HepG2 (cell line): ENCODE data around the gene C14orf132. TPM values are rescaled to one million over a fixed set of nuclear protein-coding genes. Genes with fewer than 3 reads are reported as not detected.

Experiments
- ATAC-seq: fragments of 200-7000 bp; cut with Tn5 transposase; 3 replicates; pipeline ENCODE4 v1.9.1; 2020; ENCODE audit warnings: mild to moderate bottlenecking, moderate library complexity
- BruUV-seq: library from RNA; stranded (reverse); fragments of 400-500 nt; replicated peaks from 2 replicates; lab custom pipeline; 2021; lab: Mats Ljungman, UMichigan
- CTCF ChIA-PET: fragments of 300-600 bp; formaldehyde crosslinking; extraction: SDS; loops from one replicate; lab custom pipeline; 2021; ENCODE audit warnings: low total read pairs, inconsistent platforms, low intra/inter-chr PET ratio; lab: Yijun Ruan, JAX
- POLR2A ChIA-PET: fragments of 350-600 bp; sonication (Branson Sonifier 250); formaldehyde crosslinking; loops from one replicate; lab custom pipeline; 2020; ENCODE audit warnings: antibody characterized with exemption, inconsistent platforms; lab: Yijun Ruan, JAX
- DNase-seq: peaks from one replicate; pipeline ENCODE4 v3.0.0-alpha.2; 2015; ENCODE audit warnings: low spot score
- FAIRE-seq: peaks from 3 replicates; lab custom pipeline; 2011; peaks lifted over from hg19 to GRCh38; lab: Jason Lieb, UNC
- H2AFZ ChIP-seq: one replicate; pipeline ENCODE4 v1.6.1; 2011; ENCODE audit warnings: low read length, inconsistent platforms
- H3K27ac ChIP-seq: fragments of 300-600 bp; 3 replicates; pipeline ENCODE4 v1.8.0; 2011; ENCODE audit warnings: mixed run types, mild to moderate bottlenecking, mixed read lengths, low read length, inconsistent platforms; ENCODE audit not compliant: insufficient read depth; ENCODE audit errors: extremely low read length
- H3K27me3 ChIP-seq, 2 experiments: fragments of 200-600 bp in 1 of 2; 2 replicates in 1 of 2; 3 replicates in 1 of 2; pipeline versions ENCODE4 v1.6.0 to v1.8.0; 2011; ENCODE audit warnings: low read length in 2 of 2, mild to moderate bottlenecking in 2 of 2, moderate library complexity in 2 of 2, inconsistent platforms in 1 of 2; ENCODE audit not compliant: insufficient read depth in 2 of 2, control insufficient read depth in 1 of 2
- H3K36me3 ChIP-seq, 2 experiments: fragments of 200-600 bp in 1 of 2; replicated peaks in 1 of 2; 2 replicates in 1 of 2; 3 replicates in 1 of 2; pipeline versions ENCODE4 v1.5.1 to v1.8.0; 2011; ENCODE audit warnings: low read length in 2 of 2, inconsistent platforms in 1 of 2; ENCODE audit not compliant: insufficient read depth in 2 of 2, control insufficient read depth in 1 of 2
- H3K4me1 ChIP-seq: 2 replicates; pipeline ENCODE4 v1.5.1; 2012; ENCODE audit warnings: low read length, inconsistent platforms; ENCODE audit not compliant: insufficient read depth
- H3K4me2 ChIP-seq: 2 replicates; pipeline ENCODE4 v1.6.0; 2011; ENCODE audit warnings: low read depth, low read length, inconsistent platforms
- H3K4me3 ChIP-seq, 3 experiments: fragments of 200-600 bp in 1 of 3; sonication (generic), shearing (Covaris generic) in 1 of 3; replicated peaks in 1 of 3; 2 replicates each; pipeline ENCODE4 v1.5.1; 2011 to 2016; ENCODE audit warnings: low read length in 3 of 3, inconsistent platforms in 2 of 3, low read depth in 2 of 3, mild to moderate bottlenecking in 2 of 3, control low read depth in 1 of 3, mixed read lengths in 1 of 3; ENCODE audit not compliant: insufficient read depth in 1 of 3
- H3K79me2 ChIP-seq: one replicate; pipeline ENCODE4 v1.6.1; 2011; ENCODE audit warnings: low read length, inconsistent platforms; ENCODE audit not compliant: insufficient read depth
- H3K9ac ChIP-seq: 2 replicates; pipeline ENCODE4 v1.6.0; 2011; ENCODE audit warnings: mild to moderate bottlenecking, low read depth, low read length, inconsistent platforms; ENCODE audit not compliant: insufficient read depth
- H3K9me3 ChIP-seq: 2 replicates; pipeline ENCODE4 v1.5.1; 2012; ENCODE audit warnings: mild to moderate bottlenecking, low read length
- H4K20me1 ChIP-seq: 2 replicates; pipeline ENCODE4 v1.6.0; 2011; ENCODE audit warnings: inconsistent platforms, mild to moderate bottlenecking, low read length, moderate library complexity; ENCODE audit not compliant: insufficient read depth
- ARNTL ChIP-seq: sonication (generic); formaldehyde crosslinking; IDR thresholded peaks from 2 replicates; pipeline ENCODE4 v1.4.0; 2020; ENCODE audit warnings: mild to moderate bottlenecking, missing genetic modification reagents
- ASH2L ChIP-seq: fragments of 300-600, 200-600 bp; sonication (generic); IDR thresholded peaks from 2 replicates; pipeline ENCODE4 v1.7.0; 2017; ENCODE audit warnings: low read depth, mild to moderate bottlenecking, moderate library complexity, mixed read lengths, low read length; ENCODE audit not compliant: insufficient read length
- CCDC6 ChIP-seq: sonication (generic); formaldehyde crosslinking; IDR thresholded peaks from 2 replicates; pipeline ENCODE4 v1.8.1; 2022; ENCODE audit warnings: mild to moderate bottlenecking, missing genetic modification reagents, moderate library complexity
- ERF ChIP-seq: IDR thresholded peaks from 2 replicates; pipeline ENCODE4 v1.6.1; 2018; ENCODE audit warnings: missing biosample characterization, missing genetic modification reagents
- HBP1 ChIP-seq: IDR thresholded peaks from 2 replicates; pipeline ENCODE4 v1.6.1; 2016; ENCODE audit warnings: low read depth, control low read depth
- HNRNPUL1 ChIP-seq: fragments of 200-400 bp; formaldehyde crosslinking; IDR thresholded peaks from 2 replicates; pipeline ENCODE4 v1.6.1; 2017; ENCODE audit warnings: low read depth, mild to moderate bottlenecking, low read length, moderate library complexity
- PLRG1 ChIP-seq: fragments of 450-650 bp; conservative IDR thresholded peaks from 2 replicates; pipeline ENCODE4 v1.6.1; 2016
- SOX5 ChIP-seq: IDR thresholded peaks from 2 replicates; pipeline ENCODE4 v1.6.1; 2016; ENCODE audit warnings: borderline replicate concordance
- SRF ChIP-seq: IDR thresholded peaks from 2 replicates; pipeline ENCODE4 v1.6.1; 2011; ENCODE audit warnings: mild to moderate bottlenecking, low read depth, low read length, moderate library complexity
- TCF7 ChIP-seq: sonication (generic); IDR thresholded peaks from 2 replicates; pipeline ENCODE4 v1.6.1; 2016; ENCODE audit warnings: antibody characterized with exemption, low read depth
- U2AF1 ChIP-seq: fragments of 200-400 bp; formaldehyde crosslinking; optimal IDR thresholded peaks from 2 replicates; pipeline ENCODE3; 2017; ENCODE audit warnings: mild to moderate bottlenecking, low read depth, low read length
- ZNF205 ChIP-seq: IDR thresholded peaks from 2 replicates; pipeline ENCODE4 v1.6.1; 2018; ENCODE audit warnings: missing biosample characterization, missing genetic modification reagents
- ZNF878 ChIP-seq: sonication (generic); formaldehyde crosslinking; IDR thresholded peaks from 2 replicates; pipeline ENCODE4 v1.8.1; 2023; ENCODE audit warnings: mild to moderate bottlenecking, missing genetic modification reagents, moderate library complexity
- WGBS: methylation state at CpG from one replicate; pipeline ENCODE4 v1.1.6; 2017; ENCODE audit warnings: low lambda C conversion rate; 5-methylcytosine and 5-hydroxymethylcytosine counted together
- in situ Hi-C: cut with HindIII; loops from 2 replicates; pipeline ENCODE4 v1.10.0; 2017; ENCODE audit warnings: low pct_unique_long_range_greater_than_20kb; ENCODE audit not compliant: extremely low pct_ligation_motif_present
- intact Hi-C: fragments of 100-400 bp; cut with micrococcal nuclease; formaldehyde crosslinking; loops from one replicate; pipeline ENCODE4 v1.10.0; 2022; ENCODE audit not compliant: unreplicated experiment
- polyA plus RNA-seq, 8 experiments: library from polyadenylated mRNA; depleted of rRNA in 3 of 8; stranded (reverse) in 7 of 8; unstranded in 1 of 8; fragments of >200 nt; fragmentation: Illumina TruSeq in 4 of 8; extraction: Trizol in 4 of 8; gene quantifications; 2 replicates each; pipeline versions ENCODE4 v1.2.1 to v1.2.3, GENCODE V29; 2011 to 2016; ENCODE audit warnings: low read depth in 4 of 8, missing spikeins in 1 of 8, mixed read lengths in 1 of 8; ENCODE audit not compliant: insufficient read depth in 1 of 8
- total RNA-seq, 5 experiments: library from RNA; depleted of rRNA; stranded (reverse); fragments of >200 nt; fragmentation: Illumina TruSeq; extraction: Trizol; gene quantifications; 2 replicates each; pipeline ENCODE4 v1.2.3, GENCODE V29; 2016; ENCODE audit warnings: low read depth in 1 of 5
- TF ChIP-seq, protein P1 (sequence below): sonication (generic); formaldehyde crosslinking; IDR thresholded peaks from 2 replicates; pipeline ENCODE4 v1.4.0; 2020; ENCODE audit warnings: low read depth, missing genetic modification reagents

C14orf132 gene
- total and polyA plus RNA-seq, 2 of the 13 experiments (the other 11 are each of a cell fraction or from before 2014, with no cell fraction given), result 0.13 to 0.15 TPM

DNA sequence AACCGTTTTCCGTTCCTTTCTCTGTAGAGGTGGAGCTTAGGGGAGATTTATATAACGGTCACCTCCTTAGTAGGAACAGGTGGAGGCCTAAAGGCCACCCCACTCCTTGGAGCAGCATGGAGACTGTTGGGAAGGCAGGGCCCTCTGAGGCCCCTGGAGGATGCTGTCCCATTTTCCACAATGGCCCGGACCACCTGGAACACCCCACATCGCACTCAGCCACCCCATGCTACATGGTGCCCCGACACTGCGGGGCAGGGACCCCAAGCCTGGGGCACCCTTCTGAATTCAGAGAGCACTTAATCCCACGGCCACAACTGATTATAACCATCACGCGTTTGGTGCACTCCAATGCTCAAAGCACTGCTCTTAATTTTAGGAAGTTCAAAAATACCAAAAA lies 41.4 kb downstream of the C14orf132 start (continued):
- TF ChIP-seq HBP1 (CRISPR knock-in tag) (no peak), CCDC6 (CRISPR knock-in tag) (no peak), SRF (no peak), ARNTL (CRISPR knock-in tag) (no peak), SOX5 (CRISPR knock-in tag) (no peak)

DNA sequence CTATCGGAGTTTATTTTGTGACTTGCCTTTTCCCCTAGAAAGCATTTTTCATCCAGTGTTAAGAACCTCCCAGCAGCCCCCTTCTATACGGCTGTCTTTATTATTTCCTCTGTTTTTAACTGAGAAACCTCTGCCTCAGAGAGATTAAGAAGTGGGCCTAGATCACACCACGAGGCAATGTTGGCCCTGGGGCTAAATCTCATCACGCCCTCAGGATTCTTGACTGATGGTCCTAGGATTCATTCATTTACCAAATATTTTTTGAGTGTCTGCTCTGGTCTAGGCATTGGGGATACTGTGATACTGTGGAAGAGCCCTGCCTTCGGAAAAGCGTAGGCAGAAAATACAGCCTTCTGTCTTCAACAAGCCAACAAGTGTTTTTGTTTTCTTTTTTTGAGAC lies 42.1 kb downstream of the C14orf132 start:
- no peak for TF ChIP-seq PLRG1
- no peak for TF ChIP-seq ZNF878 (CRISPR knock-in tag)
- no peak for TF ChIP-seq U2AF1
- no peak for TF ChIP-seq TCF7
- TF ChIP-seq HNRNPUL1, result no peak
- TF ChIP-seq ZNF205, result no peak
- TF ChIP-seq ASH2L, result no peak
- TF ChIP-seq ERF, result no peak
- TF ChIP-seq, protein P1, sequence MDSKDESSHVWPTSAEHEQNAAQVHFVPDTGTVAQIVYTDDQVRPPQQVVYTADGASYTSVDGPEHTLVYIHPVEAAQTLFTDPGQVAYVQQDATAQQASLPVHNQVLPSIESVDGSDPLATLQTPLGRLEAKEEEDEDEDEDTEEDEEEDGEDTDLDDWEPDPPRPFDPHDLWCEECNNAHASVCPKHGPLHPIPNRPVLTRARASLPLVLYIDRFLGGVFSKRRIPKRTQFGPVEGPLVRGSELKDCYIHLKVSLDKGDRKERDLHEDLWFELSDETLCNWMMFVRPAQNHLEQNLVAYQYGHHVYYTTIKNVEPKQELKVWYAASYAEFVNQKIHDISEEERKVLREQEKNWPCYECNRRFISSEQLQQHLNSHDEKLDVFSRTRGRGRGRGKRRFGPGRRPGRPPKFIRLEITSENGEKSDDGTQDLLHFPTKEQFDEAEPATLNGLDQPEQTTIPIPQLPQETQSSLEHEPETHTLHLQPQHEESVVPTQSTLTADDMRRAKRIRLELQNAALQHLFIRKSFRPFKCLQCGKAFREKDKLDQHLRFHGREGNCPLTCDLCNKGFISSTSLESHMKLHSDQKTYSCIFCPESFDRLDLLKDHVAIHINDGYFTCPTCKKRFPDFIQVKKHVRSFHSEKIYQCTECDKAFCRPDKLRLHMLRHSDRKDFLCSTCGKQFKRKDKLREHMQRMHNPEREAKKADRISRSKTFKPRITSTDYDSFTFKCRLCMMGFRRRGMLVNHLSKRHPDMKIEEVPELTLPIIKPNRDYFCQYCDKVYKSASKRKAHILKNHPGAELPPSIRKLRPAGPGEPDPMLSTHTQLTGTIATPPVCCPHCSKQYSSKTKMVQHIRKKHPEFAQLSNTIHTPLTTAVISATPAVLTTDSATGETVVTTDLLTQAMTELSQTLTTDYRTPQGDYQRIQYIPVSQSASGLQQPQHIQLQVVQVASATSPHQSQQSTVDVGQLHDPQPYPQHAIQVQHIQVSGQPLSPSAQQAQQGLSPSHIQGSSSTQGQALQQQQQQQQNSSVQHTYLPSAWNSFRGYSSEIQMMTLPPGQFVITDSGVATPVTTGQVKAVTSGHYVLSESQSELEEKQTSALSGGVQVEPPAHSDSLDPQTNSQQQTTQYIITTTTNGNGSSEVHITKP, result no peak
- no TSS peak for BruUV-seq
- Histone ChIP-seq H4K20me1 (no peaks in the 10 kb centered on the region), H3K4me3 (no peak overlapping the region), H3K4me1 (no peaks in the 10 kb centered on the region), H2AFZ (no peak overlapping the region), H3K9me3 (no peaks in the 10 kb centered on the region), H3K79me2 (no peaks in the 10 kb centered on the region), H3K9ac (no peak overlapping the region), H3K4me2 (no peak overlapping the region), H3K27ac (no peak overlapping the region), H3K27me3 (peaks cover 0 to 14% of the 10 kb centered on the region in 2 experiments; a peak in 2 of 5 replicates), H3K36me3 (no peaks in the 10 kb centered on the region)
- no peak for FAIRE-seq
- ChIA-PET POLR2A (no interaction called here), CTCF (no interaction called here)
- in situ Hi-C loops (no loop called here), intact Hi-C loops (no loop called here)
- whole genome bisulfite sequencing, result 65% methylated on average over 6 of the region's 6 CpGs
- no peak for ATAC-seq
- no peak for DNase-seq
